Endothelial cell of hepatic sinusoid (primary cell): ENCODE results near the gene SLC30A2.
"Not testable (repeated sequence)": the region's sequence is repeated elsewhere in the genome, so short reads cannot be mapped to it uniquely, and the experiment has no call there.

Experiments
- in situ Hi-C: cut with HindIII; loops from 2 replicates; pipeline ENCODE4 v1.10.0; 2017; ENCODE audit warnings: low sequenced_read_pairs

SLC30A2 gene, protein sequence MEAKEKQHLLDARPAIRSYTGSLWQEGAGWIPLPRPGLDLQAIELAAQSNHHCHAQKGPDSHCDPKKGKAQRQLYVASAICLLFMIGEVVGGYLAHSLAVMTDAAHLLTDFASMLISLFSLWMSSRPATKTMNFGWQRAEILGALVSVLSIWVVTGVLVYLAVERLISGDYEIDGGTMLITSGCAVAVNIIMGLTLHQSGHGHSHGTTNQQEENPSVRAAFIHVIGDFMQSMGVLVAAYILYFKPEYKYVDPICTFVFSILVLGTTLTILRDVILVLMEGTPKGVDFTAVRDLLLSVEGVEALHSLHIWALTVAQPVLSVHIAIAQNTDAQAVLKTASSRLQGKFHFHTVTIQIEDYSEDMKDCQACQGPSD

DNA sequence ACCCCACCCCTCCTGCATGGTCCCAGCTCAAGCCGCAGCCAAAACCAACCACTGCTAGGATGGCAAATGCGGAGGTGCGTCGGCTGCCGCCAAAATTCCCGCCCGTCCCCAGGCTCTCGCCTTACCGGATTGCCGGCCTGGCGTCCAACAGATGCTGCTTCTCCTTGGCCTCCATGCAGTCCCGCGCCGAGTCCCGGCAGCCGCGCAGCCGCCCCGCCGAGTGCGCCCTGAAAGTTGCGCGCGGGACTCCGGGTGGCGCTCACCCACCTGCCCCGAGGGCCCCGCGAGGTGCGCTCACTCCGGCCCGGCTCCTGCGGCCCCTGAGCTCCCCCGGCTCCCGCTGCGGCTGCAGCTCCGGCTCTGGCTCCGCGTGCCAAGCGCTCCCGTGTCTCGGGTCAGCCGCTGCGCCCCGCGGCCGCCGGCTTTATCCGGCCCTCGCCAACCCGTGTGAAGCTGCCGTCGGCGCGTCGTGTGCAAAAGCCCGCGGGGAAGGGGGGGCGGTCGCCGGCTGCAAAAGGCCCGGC lies at the start of gene SLC30A2:
Gene SLC30A2 (minus strand): TSS at position 397 of the 524 bp plus-strand sequence. CDS start 222 bp downstream, at position 175.
- in situ Hi-C loops: no loop called here

DNA sequence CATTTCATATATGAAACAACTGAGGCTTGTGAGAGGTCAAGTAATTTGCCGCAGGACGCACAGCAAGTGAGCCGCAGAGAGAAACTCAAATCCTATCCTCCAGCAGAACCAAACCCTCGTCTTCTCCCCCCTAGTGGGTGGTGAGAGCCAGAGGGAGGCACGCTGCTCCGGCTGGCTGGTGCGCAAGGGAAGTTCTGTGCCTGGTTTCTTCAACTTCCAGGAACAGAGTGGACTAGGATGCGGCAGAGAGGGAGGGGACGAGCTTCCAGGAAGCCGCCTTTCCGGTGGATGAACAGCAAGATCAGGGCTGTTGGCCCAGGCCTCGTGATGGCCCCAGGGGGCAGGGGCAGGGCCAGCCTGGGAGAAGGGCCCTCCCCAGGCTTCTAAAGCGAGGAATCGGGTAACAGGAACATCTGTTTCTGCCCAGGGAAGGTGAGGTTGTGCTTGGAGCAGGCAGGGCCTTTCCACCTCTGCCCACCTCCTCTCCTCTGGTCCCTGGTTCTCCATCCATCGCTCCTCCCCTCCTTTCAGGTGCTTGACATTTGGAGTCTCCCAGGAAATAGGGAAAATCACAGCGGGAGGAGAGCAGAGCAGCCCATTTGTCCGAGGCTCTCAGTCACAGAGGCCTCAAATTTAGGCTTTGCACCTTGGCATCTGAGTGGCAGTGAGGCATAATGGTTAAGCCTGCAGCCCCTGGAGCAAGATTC lies 48.9 kb upstream of the SLC30A2 start:
- in situ Hi-C loops: no loop called here

DNA sequence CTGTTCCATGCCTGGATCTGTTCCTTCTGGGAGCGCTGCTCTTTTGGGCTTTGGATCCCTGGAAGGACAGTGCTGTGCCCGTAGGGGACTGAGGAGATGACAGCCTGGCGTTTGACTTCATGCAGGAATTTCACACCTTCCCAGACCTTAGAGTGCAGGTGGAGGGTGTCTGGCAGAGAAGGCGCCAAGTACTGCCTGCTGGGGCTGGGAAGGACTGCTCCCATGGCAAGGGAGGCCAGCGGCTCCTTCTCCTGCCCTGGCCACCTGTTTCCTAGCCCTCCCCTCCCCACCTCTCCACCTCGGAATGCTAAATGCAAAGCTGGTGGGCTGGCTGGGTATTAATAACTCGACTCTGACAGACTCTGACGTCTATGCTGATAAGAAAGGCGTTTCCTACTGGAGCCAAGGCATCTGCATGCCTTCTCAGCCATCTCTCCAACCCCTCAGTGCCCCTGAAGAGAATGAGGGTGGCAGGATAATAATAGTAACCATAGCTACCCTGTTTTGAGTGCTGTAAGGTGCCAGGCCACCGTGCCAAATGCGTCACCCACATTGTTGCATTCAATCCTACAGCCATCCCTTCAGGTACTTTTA lies 48.3 kb upstream of the SLC30A2 start:
- in situ Hi-C loops: no loop called here

DNA sequence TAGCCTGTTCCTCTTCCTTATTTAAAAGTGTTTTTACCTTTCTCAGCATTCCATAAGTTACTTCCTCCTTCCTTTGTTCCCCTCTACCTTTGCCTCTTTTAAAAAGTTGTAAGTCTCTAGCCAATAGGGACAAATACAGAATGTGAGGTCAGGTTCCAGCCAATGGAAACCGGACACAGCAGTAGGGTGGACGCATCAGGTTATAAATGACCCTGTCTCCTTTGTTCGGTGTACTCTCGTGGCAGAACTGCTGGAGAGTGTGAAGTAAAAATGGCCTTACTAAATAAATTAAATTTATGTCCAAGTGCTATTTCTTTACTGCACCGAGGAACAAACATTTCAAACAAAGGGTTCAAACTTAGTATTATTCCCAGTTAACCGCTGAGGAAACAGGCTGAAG lies 47.7 kb upstream of the SLC30A2 start:
- in situ Hi-C loops: not testable (repeated sequence)

DNA sequence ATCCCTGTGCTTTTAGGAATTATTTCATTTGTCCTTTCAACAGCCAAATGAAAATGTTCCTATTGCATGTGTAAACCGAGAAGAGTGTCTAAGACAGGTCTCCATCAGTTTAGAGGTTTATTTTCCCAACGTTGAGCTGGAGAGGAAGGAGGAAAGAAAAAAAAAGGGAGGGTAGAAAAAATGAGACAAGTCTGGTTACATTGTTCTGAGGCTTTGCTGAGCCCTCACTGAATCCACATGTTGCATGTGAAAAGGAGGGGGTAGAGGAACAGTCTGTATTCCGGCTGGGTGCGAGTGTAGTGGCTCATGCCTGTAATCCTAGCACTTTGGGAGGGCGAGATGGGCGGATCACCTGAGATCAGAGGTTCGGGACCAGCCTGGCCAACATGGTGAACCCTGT lies 46.5 kb upstream of the SLC30A2 start:
- in situ Hi-C loops: no loop called here

DNA sequence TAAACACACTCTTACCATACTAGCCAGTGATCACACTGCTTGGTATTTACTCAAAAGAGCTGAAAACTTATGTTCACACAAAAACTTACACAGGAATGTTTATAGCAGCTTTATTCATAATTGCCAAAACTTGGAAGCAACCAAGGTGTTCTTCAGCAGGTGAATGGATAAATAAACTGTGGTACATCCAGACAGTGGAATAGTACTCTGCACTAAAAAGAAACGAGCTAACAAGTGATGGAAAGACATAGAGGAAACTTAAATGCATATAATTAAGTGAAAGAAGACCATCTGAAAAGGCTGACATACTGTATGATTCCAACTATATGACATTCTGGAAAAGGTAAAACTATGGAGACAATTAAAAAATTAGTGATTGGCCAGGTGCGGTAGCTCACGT lies 45.0 kb upstream of the SLC30A2 start:
- in situ Hi-C loops: no loop called here

DNA sequence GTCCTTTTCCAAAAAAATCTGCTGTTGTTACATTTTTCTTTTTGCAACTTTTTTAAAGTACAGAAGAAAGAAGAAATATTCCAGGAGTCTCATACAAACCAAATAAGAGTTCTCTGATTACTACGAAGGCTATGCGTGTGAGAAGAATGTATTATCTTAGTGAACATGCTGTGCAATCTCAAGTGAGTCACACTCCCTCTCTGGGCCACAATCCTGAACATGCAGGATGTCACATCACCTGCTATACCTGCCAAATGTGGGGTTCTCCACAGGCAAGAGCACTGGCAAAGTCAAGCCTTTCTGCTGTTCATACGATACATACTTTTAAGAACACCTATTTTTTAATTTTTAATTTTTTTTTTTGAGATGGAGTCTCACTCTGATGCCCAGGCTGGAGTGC lies 43.2 kb upstream of the SLC30A2 start:
- in situ Hi-C loops: no loop called here

DNA sequence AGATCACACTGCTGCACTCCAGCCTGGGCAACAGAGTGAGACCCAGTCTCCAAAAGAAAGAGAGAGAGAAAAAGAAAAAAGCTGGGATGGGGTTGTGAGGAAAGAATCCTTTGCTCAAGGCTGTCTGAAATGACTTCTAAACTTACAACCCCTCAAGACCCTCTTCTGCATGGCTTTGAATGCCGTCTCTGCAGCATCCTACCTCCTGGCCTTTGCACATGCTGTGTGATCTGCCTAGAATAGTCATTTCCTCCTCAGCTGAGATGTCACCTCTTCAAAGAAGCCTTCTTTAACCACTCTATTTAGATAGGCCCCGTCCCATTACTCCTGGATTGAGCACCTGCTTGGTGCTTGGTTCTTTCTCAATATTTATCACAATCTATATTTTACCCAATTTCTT lies 38.9 kb upstream of the SLC30A2 start:
- in situ Hi-C loops: no loop called here

DNA sequence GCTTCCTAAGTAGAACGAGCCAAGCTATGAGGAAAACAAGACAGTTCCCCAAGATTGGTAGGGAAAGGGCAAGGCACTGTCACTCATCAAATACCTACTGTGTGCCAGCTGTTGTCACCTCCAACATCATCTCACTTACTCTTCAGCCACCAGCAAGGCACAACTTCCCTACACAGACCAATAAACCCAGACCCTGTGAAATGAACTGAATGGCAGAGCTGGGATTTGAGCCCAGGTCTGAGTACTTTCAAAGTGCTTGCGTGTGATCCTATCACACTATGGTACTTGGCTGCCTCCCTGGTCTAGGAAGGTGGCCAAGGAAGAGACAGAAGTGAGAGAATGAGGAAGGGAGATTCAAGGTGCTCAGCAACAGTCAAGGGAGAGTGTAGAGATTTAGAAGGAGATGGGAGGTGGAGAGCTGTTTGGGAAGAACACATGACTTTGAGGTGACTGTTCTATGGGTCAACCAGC lies 38.2 kb upstream of the SLC30A2 start:
- in situ Hi-C loops: no loop called here

DNA sequence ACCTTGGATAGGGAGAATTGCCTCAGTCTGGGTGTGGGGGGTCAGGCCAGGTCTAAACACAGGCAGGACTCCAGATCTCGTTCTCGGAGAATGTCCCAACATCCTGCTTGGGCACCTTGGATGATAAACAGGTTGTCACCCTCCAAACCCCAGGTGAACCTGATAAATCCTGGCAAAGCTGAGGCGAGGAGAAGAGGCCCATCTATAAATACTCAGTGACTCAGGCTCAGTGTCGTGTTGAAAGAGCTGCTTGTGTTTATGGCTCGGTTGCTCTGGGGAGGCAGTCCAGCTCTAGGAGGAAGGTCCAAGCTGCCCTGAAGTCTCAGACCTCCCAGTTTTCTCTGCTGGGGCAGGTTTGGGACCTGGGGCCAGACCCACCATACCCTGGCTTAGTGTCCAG lies 37.3 kb upstream of the SLC30A2 start:
- in situ Hi-C loops: no loop called here

DNA sequence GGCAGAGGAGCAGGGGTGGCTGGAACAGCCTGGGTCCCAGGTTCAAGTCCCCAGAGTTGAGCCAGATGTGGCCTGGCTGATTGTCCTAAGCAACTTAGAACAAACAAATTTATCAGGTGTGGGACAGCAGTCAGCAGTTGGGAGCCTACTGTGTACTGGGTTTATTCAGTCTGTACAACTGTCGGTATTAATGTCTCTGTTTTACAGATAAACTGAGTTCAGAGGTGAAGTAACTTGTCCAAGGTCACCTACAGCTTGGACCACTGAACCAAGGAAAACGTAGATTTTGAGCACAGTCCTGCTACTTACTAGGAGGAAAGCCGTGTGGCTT lies 36.1 kb upstream of the SLC30A2 start:
- in situ Hi-C loops: no loop called here

DNA sequence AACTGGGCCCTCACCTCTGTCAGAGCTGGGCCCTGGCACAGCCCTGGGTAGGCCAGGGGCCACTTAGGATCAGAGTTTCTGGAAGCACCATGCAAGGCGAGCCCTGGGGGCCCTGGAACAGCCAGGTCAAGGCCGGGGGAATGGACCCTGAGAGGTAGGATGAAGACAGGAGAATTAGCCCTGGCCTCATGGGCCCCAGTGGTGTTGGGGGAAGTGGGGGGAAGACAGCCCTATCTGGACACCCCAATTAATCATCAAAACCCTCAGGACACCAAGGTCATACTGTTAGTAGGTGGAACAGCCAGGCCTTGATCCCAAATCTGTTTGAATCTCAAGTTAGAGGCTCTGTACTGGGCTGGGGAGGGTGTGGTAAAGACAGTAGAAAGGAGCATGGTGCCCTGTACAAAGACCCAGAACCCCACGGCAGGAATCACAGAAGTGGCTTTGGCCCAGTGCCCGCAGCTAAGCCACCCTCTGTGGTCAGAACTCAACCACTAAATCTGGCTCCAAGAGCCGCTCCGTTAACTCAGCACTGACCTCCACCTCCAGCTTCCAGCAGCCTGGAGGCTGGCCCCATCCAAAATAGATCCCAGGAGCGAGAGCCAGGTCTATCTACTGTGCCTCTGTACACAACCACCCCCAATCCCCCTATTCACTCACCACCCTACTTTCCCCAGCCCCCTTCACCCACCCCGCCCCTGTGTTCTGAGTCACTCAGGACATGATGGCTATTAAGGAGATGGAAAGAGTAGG lies 35.5 kb upstream of the SLC30A2 start:
- in situ Hi-C loops: no loop called here

DNA sequence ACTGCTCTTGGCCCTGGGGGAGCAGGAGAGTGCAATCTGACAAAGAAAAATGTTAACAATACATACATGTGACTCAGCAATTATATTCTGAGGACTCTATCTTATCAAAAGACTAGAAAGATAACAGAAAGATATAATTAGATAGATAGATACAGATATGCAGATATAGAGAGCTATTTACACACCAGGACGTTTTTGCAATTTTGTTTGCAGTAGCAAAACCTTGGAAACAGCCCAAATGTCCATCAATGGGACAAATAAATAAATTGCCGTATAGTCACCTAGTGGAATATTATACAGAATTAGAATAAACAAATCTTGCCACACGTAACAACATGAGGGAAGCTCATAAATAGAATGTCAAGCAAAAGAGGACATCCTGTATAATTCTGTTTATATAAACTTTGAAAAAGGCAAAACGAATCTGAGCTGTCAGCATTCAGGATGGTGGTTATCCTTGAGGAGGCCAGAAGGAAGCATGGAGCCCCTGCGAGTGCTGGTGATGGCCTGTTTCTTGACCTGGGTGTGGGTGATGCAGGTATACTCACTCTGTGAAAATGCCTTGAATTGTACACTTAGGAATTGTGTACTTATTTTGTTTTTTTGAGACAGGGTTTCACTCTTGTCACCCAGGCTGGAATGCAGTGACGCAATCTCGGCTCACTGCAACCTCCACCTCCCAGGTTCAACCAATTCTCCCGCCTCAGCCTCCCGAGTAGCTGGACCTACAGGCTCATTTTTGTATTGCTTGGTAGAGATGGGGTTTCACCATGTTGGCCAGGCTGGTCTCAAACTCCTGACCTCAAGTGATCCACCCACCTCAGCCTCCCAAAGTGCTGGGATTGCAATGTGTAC lies 34.3 kb upstream of the SLC30A2 start:
- in situ Hi-C loops: no loop called here

DNA sequence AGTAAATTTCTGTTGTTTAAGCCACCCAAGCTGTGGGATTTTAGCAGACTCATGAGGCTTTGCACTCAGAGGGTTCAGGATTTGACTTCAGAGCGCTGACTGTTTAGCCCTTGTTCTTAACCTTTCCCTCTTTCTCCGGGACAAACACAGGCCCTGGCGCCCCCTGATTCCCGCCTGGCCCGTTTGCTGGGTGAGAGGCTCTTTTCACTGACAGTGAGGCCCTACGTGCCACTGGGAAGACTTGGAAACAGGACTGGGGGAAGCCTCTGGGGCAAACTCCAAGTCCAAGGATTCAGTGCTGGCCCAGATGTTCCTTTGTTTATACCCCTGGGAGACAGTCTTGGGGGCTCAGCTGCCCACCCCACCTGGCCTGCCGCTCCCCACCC lies 33.3 kb upstream of the SLC30A2 start:
- in situ Hi-C loops: no loop called here

DNA sequence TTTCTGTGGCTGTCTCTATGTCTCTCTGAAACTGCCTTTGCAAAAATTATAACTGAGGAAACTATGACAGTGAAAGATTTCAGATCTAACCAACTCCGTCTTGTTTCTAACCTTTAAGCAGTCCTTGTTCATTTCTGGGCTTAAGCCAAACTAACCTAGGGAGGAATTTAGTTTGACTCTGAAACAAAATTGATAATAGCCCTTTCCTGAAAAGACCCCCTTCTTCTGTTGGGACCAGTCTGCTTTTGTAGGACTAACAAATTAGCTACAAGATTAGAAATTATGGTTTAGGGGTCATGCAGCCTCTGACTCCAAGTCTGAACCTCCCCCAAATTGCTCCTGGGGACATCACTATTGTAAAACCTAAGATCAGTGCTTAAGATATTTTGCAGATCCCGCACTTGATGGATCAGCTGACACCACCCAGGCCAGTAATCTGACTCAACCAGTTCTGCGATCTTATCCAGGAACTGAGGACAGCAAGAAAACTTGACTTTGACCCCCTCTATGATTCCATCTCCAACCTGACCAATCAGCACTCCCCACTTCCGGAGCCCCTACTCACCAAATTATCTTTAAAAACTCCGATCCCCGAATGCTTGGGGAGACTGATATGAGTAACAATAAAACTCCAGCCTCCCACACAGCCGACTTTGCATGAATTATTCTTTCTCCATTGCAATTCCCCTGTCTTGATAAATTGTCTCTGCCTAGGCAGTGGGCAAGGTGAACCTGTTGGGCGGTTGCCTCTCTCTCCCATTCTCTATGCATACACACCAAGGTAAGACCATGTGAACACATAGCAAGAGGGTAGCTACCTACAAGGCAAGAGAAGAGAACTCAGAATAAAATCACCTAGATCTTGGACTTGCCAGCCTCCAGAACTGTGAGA lies 32.6 kb upstream of the SLC30A2 start:
- in situ Hi-C loops: no loop called here

DNA sequence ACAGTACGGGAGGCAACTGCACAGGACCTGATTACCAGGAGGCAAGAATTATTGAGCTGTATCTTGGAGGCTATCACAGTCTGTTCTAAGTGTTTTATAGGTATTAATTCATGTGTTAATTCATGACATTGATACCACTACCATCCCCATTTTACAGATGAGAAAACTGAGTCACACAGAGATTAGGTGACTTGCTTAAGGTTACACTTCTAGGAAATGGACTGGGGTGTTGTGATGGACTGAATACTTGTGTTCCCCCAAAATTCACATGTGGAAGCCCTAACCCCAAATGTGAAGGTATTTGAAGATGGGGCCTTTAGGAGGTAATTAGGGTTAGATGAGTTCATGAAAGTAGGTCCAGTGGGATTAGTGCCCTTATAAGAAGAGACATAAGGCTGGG lies 31.6 kb upstream of the SLC30A2 start:
- in situ Hi-C loops: no loop called here

DNA sequence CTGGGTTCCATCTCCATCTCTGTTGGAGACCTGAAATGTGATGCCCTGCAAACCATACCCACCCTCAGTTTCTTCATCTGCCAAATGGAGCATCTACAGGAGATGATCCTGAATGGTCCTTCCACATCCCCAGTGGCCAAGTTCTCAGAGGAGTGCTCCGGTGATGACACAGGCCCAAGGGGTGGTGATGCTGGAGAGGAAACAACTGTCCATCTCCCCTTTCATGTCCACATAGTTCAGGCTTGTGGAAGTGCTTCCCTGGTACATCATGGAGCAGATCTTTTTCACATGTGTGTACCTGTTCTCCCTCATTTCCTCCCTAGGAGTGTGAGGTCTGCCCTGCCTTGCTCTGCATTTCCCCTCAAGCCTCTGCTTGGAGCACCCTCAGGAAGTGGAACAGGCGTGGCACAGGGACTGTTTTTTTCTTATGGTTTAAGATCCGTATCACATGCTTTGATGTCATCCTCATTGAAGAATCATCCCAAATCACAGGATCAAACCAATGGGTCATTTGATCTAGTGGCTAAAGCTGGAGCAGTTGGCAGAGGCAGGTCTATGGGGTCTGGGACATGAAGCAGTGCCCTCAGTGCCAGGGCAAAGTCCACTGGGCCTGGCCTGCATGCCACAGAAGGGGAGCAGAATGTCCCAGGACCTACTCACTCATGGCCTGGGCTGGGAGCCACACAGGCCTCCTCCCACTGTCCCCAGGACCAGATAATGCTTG lies 29.7 kb upstream of the SLC30A2 start:
- in situ Hi-C loops: no loop called here

DNA sequence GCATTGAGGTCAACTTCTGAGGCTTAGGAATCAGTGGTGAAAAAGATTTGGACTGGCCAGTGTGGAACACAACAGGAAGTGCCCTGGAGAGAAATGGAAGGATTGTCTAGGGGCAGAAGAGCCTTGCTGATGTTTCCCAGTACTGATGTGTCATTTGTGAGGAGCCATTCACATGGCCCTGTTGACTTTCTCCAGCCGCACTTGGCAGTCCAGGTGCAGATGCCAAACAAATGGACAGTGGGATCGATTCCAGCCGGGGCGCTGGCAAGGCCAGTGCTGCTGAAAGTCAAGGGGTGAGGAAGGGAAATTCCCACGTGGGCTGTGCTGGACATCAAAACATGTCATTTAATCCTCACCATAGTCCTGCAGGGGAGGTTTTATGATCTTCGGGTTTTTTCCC lies 26.4 kb upstream of the SLC30A2 start:
- in situ Hi-C loops: loop anchor here (5.0 kb wide), 1 partner anchor 95 kb away; the partner anchor contains the start of genes C1orf232 and ZNF593
